ENCODE results near the gene FOSL1. TPM values are rescaled to one million over a fixed set of nuclear protein-coding genes. Genes with fewer than 3 reads are reported as not detected.

FOSL1 gene
- total and polyA plus RNA-seq, 2 donors (not counting 3 experiments of a cell fraction or from before 2014, with no cell fraction given): 18.1 to 53.8 TPM

- H3K4me2 ChIP-seq (ENCODE audit: insufficient read depth, low read length): peak overlapping the region; percentile 78
- peaks cover 73% of the 10 kb centered on the region for H3K79me2 ChIP-seq (ENCODE audit: control insufficient read depth, insufficient read depth, low read length)
- CTCF ChIA-PET: interaction anchor here (0.9 to 4.8 kb wide), 7 partner anchors 13 to 78 kb away, joined by 3 to 73 read pairs (median 12); partner anchors contain the start of genes AP5B1, CCDC85B, EFEMP2 and FIBP
- peak overlapping the region; percentile 21 to 63 (median 43) for H3K4me3 ChIP-seq (replicated peaks in 1 of 3; ENCODE audit: insufficient read depth in 1 of 3, low read depth in 1 of 3, low read length in 3 of 3)
- H3K9me1 ChIP-seq (replicated peaks; ENCODE audit: control insufficient read depth, extremely low read depth, insufficient read depth, low read length): no peaks in the 10 kb centered on the region
- peak overlapping the region; percentile 64 for H3K9ac ChIP-seq (replicated peaks; ENCODE audit: extremely low read depth, insufficient read depth, low read length)
- TSS peak; percentile 29 for BruUV-seq (replicated peaks)
- dilution Hi-C loops (cut with MboI; ENCODE audit: extremely low pct_ligation_motif_present, low sequenced_read_pairs) (no loop called here), intact Hi-C loops (cut with micrococcal nuclease) (loop anchor here (1.0 to 2.0 kb wide), 4 partner anchors 78 to 206 kb away; partner anchors contain the start of genes AP5B1, BANF1, EIF1AD and SART1)
- DNase-seq (ENCODE audit: low read depth, low spot score) (no peak), FAIRE-seq (no peak)
- peaks cover 32 to 33% of the 10 kb centered on the region in 2 experiments for H3K36me3 ChIP-seq (ENCODE audit: control insufficient read depth in 2 of 2, extremely low read depth in 1 of 2, insufficient read depth in 2 of 2, low read length in 2 of 2)
- POLR2A ChIA-PET: interaction anchor here (0.6 to 5.4 kb wide), 8 partner anchors 9 to 205 kb away, joined by 3 to 67 read pairs (median 4); partner anchors contain the start of genes CCDC85B and FIBP
- no peak for TF ChIP-seq FOS (IDR thresholded peaks at IDR 0.05; ENCODE audit: borderline replicate concordance, insufficient read depth, low read length)
- no peak for TF ChIP-seq GATA2 (IDR thresholded peaks at IDR 0.05; ENCODE audit: insufficient read depth, insufficient read length, low read depth, low read length)
- no peak for TF ChIP-seq MYC (IDR thresholded peaks at IDR 0.05; ENCODE audit: low read depth, low read length)
- no peak for TF ChIP-seq POLR2A (IDR thresholded peaks at IDR 0.05; ENCODE audit: low read depth, low read length)
- TF ChIP-seq EZH2 (IDR thresholded peaks at IDR 0.05; ENCODE audit: borderline replicate concordance, low read depth, low read length, severe bottlenecking): no peak
- TF ChIP-seq JUN (IDR thresholded peaks at IDR 0.05; ENCODE audit: borderline replicate concordance, insufficient read depth, insufficient read length, low read depth): no peak
- TF ChIP-seq, protein P1, sequence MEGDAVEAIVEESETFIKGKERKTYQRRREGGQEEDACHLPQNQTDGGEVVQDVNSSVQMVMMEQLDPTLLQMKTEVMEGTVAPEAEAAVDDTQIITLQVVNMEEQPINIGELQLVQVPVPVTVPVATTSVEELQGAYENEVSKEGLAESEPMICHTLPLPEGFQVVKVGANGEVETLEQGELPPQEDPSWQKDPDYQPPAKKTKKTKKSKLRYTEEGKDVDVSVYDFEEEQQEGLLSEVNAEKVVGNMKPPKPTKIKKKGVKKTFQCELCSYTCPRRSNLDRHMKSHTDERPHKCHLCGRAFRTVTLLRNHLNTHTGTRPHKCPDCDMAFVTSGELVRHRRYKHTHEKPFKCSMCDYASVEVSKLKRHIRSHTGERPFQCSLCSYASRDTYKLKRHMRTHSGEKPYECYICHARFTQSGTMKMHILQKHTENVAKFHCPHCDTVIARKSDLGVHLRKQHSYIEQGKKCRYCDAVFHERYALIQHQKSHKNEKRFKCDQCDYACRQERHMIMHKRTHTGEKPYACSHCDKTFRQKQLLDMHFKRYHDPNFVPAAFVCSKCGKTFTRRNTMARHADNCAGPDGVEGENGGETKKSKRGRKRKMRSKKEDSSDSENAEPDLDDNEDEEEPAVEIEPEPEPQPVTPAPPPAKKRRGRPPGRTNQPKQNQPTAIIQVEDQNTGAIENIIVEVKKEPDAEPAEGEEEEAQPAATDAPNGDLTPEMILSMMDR (IDR thresholded peaks at IDR 0.05; ENCODE audit: extremely low read depth in 1 of 2, insufficient read depth in 1 of 2, low read depth in 1 of 2, low read length in 2 of 2): no peak
- TF ChIP-seq POLR2AphosphoS5 (IDR thresholded peaks at IDR 0.05; ENCODE audit: insufficient read depth, low read depth, low read length): no peak
- no peak for TF ChIP-seq MAX (IDR thresholded peaks at IDR 0.05; ENCODE audit: insufficient read depth, insufficient read length)
- H3K27me3 ChIP-seq (ENCODE audit: control insufficient read depth in 2 of 2, insufficient read depth in 2 of 2, low read length in 2 of 2): no peaks in the 10 kb centered on the region
- H3K4me1 ChIP-seq (ENCODE audit: control insufficient read depth, extremely low read depth, insufficient read depth, low read length): peaks cover 41% of the 10 kb centered on the region
- peaks cover 9% of the 10 kb centered on the region for H4K20me1 ChIP-seq (replicated peaks; ENCODE audit: control insufficient read depth, extremely low read depth, insufficient read depth, low read length)
- peak overlapping the region; percentile 77 for H3K27ac ChIP-seq (ENCODE audit: insufficient read depth, low read depth, low read length)
- no peaks in the 10 kb centered on the region for H3K9me3 ChIP-seq (replicated peaks; ENCODE audit: control insufficient read depth, insufficient read depth, low read length)
- H2AFZ ChIP-seq (ENCODE audit: low read depth, low read length): peak overlapping the region; percentile 52
Observed at GRCh38 chr11:65858681-65859087, 41.5 kb downstream of the FOSL1 start.

Data from endothelial cell of umbilical vein (primary cell).